Stimulated activated CD4-positive, alpha-beta T cell treated with anti-CD3 and anti-CD28 coated beads, Interleukin-4, amount 100 ng/mL, for 1 hour (primary cell): ENCODE data around the gene BATF3.
"Not testable (repeated sequence)": the region's sequence is repeated elsewhere in the genome, so short reads cannot be mapped to it uniquely, and the experiment has no call there.

ENCODE experiments used
- DNase-seq: peaks from one replicate; pipeline ENCODE4 v3.0.0-alpha.2; 2020

BATF3 gene, protein sequence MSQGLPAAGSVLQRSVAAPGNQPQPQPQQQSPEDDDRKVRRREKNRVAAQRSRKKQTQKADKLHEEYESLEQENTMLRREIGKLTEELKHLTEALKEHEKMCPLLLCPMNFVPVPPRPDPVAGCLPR

DNA sequence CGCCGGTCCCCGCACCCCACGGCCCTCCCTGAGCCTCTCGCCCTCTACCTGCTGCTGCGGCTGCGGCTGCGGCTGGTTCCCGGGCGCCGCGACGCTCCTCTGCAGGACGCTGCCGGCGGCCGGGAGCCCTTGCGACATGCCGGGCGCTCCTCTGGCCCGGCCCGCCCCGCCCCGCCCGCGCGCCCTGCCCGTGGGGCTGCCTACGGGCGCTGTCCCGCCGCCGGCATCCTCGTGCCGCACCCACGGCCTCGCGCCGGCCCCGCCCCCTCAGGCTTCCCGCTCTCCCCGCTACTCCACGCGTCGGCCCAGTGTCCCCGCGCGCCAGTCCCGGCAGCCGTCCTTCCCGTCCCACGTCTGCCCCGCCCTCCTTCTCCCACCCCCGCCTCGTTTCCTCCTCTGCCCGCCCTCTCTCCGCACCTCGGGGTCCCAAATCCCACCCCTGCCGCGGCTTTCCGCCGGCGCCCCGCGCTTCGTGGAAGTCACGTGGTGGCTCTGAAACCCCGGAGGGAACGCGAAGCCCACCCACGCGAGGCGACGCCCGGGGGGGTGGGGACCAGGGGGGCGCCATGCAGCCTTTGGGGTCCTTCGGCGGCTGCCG lies at the start of gene BATF3:
BATF3 (minus strand) TSS at position 216 of the 598 bp plus-strand sequence; CDS start at position 138, 78 bp downstream.
- DNase-seq: no peak

DNA sequence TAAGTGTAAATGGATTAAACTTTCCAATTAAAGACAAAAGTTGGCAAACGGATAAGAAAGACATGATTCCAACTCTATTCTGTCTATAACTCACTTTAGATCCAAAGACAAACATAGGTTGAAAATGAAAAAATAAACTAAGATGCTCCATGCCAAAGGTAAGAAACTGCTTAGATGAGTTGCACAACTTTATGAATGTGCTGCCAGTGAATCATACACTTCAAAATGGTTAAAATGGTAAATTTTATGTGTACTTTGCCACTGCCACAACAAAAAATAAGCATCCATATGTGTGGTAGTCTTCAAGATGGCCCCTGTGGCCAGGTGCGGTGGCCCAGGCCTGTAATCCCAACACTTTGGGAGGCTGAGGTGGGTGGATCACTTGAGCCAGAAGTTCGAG lies 46.9 kb upstream of the BATF3 start:
- no peak for DNase-seq

DNA sequence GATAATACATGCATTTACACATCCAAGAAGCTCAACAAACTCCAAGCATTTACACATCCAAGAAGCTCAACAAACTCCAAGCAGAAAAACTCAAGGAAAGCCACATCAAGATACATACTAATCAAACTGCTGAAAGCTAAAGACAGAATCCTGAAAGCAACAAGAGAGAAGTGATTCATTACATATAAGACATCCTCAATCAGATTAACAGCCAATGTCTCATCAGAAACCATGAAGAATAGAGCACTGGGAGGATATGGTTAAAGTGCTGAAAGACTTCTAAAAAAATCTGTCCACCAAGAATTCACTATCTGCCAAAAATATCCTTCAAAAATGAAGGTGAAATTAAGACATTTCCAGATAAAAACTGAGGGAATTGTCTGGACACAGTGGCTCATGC lies 45.7 kb upstream of the BATF3 start:
- DNase-seq: no peak

DNA sequence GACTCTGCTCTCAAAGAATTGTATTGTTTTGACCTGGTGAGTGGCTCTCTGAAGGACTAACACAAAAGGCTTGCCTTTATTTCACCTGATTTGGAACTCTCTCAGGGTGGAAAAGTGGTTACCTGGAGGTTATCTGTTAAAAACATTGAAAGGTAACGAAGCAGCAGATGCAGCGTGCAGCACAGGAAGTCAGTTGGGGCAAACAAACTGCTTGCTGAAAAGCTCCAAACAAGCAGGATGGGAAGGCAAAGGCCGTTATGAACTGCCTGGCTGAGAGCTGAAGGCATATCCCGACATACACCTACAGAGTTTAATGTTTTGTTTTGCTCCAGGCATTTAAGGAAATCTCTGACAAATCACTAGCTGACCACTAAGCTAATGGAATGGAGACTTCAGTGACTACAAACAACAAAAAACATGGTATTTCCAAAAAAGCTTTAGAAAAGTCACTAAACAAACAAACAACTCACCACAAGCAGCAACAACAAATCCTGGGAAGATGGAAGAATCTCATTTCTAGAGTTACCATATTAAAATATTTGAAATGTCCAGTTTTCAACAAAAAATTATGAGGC lies 44.3 kb upstream of the BATF3 start:
- no peak for DNase-seq

DNA sequence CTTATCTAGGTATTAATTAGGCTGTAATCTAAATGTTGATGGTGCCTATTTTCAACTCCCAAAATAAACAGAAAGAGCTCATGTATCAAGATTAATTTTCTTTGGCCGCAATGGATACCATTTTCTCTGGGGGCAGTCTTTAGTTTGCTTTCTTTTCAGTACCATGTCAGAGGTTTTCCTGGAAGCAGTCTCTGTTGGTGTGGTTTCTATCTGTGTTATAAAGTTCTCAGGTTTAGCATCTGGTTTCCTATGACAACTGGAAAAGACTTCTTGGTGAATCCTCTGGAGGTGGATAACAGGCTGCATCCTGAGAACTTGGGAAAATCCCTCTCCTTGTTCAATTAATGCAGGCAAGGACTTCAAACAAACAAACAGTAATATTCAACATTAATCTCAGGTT lies 38.7 kb upstream of the BATF3 start:
- DNase-seq: no peak

DNA sequence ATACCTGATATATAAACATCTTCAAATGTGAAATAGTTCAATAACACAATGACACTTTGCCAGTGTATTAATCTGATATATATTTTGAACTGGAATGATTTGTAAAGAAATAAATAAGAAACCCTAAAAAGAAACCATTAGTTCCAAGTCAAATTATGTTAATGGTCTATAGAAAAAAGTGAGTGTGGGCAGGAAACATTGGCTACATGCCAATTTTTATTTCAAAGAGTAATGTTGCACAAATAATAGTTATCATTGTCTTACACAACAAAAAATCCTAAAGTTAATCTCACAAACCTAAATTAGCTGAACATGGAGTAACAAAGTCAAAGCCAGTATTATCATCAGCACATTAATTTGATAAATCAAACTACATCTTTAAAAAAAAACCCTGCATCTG lies 37.9 kb upstream of the BATF3 start:
- DNase-seq: no peak

- no peak for DNase-seq
Measured at GRCh38 chr1:212733109-212733508, 33.5 kb upstream of the BATF3 start.

GRCh38 chr1:212731630-212732029 lies 32.0 kb upstream of the BATF3 start:
- DNase-seq: no peak

DNA sequence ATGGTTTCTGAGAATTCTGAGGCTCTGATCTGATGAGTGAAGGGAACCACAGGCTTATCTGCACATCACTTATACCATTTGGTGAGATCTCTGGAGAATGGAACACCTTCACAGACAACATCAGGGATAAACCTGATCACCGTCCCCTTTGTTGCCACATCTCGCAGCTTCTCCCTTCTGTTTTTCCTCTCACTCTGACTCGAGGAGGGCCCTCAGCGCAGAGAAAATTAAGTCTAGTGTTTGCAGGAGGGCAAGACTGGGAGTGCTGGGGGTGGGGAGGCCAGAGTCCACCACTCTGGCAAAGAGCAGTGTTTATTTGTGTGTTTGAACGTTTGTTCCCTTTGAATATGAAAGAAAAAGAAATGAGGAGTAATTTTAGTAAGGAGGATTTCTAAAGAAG lies 29.0 kb upstream of the BATF3 start:
- DNase-seq: no peak

GRCh38 chr1:212727386-212728181 lies 27.9 kb upstream of the BATF3 start:
- DNase-seq: no peak

- not testable (repeated sequence) for DNase-seq
Measured at GRCh38 chr1:212724679-212725078, 25.0 kb upstream of the BATF3 start.

DNA sequence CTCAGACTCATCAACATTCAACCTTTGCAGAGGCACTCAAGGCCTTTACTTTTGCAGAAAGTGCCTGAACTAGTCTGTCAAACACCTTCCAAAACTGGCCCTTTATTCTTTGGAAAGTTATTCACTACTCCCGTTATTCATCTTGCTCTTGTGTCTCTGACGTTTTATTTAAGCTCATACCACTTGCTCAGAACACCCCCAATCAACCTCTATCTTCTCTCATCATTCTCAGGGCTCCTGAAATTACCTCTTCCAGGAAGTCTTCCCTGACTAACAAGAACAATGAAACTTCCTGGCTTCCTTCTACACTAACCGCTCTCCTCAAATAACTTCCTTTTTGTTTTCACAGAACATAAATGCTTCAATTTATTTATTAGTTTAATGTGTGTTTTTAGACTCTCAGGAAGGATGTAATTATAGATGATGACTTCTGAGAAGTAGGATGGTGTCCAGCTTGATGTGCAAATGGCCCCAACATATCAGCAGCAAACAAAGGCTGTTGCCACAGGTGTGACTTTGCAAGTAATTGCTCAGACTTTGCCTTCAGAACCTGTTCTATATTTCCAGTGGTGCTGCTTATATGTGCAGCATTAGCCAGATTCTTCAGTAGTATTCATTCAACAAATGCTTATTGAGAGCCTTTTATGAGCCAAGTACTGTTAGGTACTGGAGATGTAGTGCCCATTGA lies 22.8 kb upstream of the BATF3 start:
- DNase-seq: no peak

GRCh38 chr1:212721388-212722247 lies 22.0 kb upstream of the BATF3 start:
- peak; percentile 15 for DNase-seq

DNA sequence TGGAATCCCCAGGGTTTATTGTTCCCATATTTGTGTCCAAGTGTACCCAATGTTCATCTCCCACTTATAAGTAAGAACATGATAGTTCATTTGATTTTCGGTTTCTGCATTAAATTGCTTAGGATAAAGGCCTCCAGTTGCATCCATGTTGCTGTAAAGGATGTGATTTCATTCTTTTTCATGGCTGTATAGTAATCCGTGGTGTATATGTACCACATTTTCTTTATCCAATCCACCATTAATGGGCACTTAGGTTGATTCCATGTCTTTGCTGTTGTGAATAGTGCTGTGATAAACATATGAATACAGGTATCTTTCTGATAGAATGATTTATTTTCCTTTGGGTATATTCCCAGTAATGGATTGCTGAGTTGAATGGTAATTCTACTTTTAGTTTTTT lies 20.0 kb upstream of the BATF3 start:
- DNase-seq: no peak

DNA sequence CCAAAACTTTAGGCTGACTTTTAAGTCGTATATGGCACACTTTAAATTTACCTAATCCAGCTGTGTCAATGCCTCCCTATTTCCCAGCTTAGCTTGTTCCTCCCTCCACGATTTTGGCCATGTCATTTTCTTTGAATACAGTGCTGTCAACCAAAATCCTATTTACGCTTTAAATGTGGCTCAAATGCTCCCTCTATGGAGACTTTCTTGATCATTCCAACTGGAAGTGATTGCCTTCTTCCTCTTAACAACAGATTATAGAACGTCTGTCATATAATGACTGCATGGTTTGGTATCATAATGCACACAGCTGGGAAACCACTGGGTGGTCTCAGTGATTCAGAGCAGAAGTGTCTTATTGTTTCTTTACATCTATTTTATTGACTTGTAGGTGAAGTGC lies 18.9 kb upstream of the BATF3 start:
- no peak for DNase-seq

- DNase-seq: no peak
Measured at GRCh38 chr1:212716161-212716560, 16.5 kb upstream of the BATF3 start.

DNA sequence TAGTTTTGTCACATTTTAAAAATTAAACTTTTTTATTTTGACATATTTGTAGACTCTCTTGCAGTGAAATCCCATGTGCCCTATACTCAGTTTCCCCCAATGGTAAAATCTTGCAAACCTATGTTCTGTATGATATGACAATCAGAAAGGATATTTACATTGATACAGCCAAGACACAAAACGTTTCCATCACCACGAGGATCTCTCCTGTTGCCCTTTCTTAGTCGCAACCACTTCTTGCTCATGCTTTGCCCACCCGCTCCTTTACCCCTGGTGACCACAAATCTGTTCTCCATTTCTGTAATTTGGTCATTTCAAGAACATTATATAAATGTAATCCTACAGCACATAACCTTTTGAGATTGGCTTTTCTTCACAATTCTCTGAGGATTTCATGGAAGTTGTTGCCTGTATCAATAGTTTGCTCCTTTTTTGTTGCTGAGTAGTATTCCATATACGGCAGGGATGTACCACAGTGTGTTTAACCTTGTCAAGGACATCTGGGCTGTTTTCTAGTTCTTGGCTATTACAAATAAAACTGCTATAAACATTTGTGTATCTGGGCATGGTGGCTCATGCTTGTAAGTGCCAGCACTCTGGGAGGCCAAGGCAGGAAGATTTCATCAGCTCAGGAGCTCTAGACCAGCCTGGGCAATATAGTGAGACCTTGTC lies 14.0 kb upstream of the BATF3 start:
- no peak for DNase-seq

DNA sequence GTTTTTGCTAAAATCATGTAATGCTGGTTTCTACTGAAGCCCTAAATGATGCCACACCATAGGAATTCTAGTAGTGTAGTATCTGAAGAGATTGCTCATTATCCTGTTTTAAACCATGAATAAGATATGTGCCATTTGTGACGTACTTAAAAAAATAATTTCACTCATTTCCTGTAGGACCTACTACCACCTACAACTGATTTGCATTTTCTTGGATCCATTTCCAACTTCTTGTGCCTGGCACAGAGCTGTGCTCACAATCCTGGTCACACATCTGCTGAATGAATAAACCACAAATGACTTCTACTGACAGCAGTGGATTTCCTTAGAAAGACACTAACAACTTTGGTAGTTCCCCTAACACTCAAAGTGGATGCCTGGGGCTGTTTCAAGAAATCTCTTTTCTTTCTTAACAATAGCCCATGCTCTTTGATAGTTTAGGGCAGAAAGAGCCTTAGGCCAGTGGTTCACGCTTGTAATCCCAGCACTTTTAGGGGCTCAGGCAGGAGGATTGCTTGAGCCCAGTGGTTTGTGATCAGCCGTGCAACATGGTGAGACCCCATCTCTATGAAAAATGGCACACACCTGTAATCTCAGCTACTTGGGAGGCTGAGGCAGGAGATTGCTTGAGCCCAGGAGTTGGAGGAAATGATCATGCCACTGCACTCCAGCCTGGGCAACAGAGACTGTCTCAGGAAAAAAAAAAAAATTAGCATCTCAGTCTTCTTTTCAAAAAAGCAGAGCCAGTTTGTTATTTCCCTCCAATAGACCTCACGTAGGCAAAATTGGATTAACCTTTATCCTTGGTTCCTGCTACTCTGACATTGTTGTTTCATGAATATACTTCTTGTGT lies 13.0 kb upstream of the BATF3 start:
- DNase-seq: no peak

DNA sequence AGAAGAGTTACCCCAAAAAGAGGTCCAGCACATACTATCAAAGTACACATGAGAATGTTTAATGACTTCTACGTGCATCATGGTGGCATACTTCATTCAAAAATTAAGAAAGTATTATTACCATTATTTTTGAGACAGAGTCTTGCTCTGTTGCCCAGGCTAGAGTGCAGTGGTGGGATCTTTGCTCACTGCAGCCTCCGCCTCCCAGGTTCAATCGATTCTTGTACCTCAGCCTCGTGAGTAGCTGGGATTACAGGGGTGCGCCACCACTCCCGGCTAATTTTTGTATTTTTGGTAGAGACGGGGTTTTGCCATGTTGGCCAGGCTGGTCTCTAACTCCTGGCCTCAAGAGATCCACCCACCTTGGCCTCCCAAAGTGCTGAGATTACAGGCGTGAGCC lies 12.3 kb upstream of the BATF3 start:
- not testable (repeated sequence) for DNase-seq

- DNase-seq: no peak
Measured at GRCh38 chr1:212710566-212710965, 10.9 kb upstream of the BATF3 start.
